Measurements from ENCODE around the gene RBM17.
A peak's percentile ranks its signal among the peaks of the same experiment; 100 is the strongest.
"Not testable (repeated sequence)": the region's sequence is repeated elsewhere in the genome, so short reads cannot be mapped to it uniquely, and the experiment has no call there.

The RBM17 gene

DNA sequence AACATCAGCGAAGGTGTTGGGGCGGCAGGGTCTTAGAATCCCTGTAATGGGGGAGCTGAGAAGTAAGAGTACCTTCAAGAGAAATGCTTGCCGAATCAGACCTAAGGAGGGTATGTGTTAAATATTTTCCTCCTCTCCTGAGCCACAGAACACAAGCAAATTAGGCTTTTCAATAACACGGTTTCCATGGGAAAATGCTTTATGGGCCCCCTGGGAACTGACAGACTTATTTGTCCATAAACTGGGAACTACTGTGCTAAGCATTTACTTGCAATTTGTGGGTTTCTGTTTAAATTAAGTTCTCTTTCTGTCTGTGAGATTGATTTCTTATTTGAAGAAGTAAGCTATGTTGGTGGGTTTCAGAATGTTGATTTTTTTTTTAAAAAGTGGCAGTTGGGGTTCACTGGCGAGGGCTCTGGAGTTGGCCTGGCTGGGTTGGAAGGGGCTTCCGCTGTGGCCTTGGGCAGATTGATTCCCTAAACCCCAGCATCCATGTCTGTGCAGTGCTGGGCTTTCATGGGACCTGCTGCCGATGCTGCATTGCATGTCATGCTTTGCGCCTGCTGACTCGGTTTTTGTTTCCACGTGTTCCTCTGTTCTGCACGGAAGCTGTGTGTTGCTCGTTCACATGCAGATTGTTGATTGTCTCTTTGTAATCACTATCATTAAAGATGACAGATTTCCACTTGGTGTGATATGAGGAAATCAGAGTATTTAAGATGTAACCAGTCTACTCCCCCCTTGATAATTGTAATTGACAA lies 7.2 kb downstream of the RBM17 start:
- Mint-ChIP-seq H3K27ac (ENCODE audit: low read depth) (no peak overlapping the region), H3K36me3 (ENCODE audit: insufficient read depth) (peaks cover 35% of the 10 kb centered on the region), H3K9me3 (no peaks in the 10 kb centered on the region), H3K4me1 (peaks cover 56% of the 10 kb centered on the region), H3K4me3 (no peak overlapping the region), H3K27me3 (no peaks in the 10 kb centered on the region)
- DNase-seq (ENCODE audit: low spot score in 2 of 2): no peak
- no peak for ATAC-seq (replicated peaks; ENCODE audit: extremely low read depth, poor library complexity, severe bottlenecking)

DNA sequence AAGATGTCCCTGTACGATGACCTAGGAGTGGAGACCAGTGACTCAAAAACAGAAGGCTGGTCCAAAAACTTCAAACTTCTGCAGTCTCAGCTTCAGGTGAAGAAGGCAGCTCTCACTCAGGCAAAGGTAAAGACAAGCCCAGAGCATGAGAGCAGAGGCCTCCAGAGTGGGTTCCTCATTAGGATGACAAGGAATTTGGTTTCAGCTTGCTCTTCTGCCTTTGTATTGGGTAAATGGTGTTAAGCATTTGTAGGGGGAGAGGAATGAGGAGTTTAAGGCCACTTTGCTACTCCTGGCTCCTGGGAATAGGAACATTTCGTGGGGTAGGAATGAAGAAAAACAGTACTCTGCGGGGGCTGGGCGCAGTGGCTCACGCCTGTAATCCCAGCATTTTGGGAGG lies 8.2 kb downstream of the RBM17 start:
- no peak for ATAC-seq (replicated peaks; ENCODE audit: extremely low read depth, poor library complexity, severe bottlenecking)
- peaks cover 50% of the 10 kb centered on the region for H3K4me1 Mint-ChIP-seq
- no peaks in the 10 kb centered on the region for H3K27me3 Mint-ChIP-seq
- peaks cover 38% of the 10 kb centered on the region for H3K36me3 Mint-ChIP-seq (ENCODE audit: insufficient read depth)
- DNase-seq (ENCODE audit: low spot score in 2 of 2): no peak
- no peak overlapping the region for H3K4me3 Mint-ChIP-seq
- H3K27ac Mint-ChIP-seq (ENCODE audit: low read depth): no peak overlapping the region
- H3K9me3 Mint-ChIP-seq: no peaks in the 10 kb centered on the region

DNA sequence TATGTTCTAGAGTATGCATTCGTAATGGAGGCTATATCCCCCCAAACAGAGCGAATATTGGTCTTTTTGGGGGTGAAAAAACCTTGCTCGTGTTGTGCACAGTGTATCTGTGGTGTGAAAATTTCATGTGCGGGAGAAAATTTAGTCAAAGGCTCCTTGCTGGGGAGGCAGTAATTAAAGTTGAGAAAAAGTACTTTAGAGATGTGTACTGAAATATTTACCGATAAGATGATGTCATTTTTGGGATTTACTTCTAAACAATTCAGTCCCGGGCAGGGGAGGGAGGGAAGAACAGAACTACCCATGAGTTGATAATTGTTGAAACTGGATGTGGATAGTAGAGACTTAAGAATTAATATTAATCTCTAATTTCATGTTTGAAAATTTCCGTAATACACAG lies 9.3 kb downstream of the RBM17 start:
- Mint-ChIP-seq H3K4me1 (peaks cover 43% of the 10 kb centered on the region), H3K4me3 (no peak overlapping the region), H3K27me3 (no peaks in the 10 kb centered on the region), H3K9me3 (no peaks in the 10 kb centered on the region), H3K36me3 (ENCODE audit: insufficient read depth) (peaks cover 41% of the 10 kb centered on the region), H3K27ac (ENCODE audit: low read depth) (no peak overlapping the region)
- DNase-seq (ENCODE audit: low spot score in 2 of 2) (no peak), ATAC-seq (replicated peaks; ENCODE audit: extremely low read depth, poor library complexity, severe bottlenecking) (no peak)

DNA sequence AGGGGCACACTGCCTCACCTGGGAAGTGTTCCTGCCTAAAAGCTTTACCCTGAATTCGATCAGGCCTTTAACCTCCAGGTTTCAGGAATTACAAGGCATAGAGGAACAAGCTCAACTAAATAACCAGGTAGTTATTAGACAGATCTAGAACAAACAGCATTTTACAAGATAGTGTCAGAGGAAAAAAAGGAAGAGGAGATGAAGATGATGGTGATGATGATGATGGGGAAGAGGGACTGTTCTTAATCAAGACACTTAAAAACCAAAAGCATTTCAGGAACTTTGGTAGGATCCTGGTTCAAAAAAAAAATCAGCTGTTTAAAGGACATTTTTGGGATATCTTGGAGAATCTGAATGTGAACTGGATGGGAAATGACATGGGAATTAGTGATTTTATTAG lies 11.5 kb downstream of the RBM17 start:
- peaks cover 42% of the 10 kb centered on the region for H3K36me3 Mint-ChIP-seq (ENCODE audit: insufficient read depth)
- peak overlapping the region; percentile 52 for H3K27ac Mint-ChIP-seq (ENCODE audit: low read depth)
- peaks cover 29% of the 10 kb centered on the region for H3K4me1 Mint-ChIP-seq
- ATAC-seq (replicated peaks; ENCODE audit: extremely low read depth, poor library complexity, severe bottlenecking) (no peak), DNase-seq (ENCODE audit: low spot score in 2 of 2) (no peak)
- H3K27me3 Mint-ChIP-seq: no peaks in the 10 kb centered on the region
- no peaks in the 10 kb centered on the region for H3K9me3 Mint-ChIP-seq
- no peak overlapping the region for H3K4me3 Mint-ChIP-seq

DNA sequence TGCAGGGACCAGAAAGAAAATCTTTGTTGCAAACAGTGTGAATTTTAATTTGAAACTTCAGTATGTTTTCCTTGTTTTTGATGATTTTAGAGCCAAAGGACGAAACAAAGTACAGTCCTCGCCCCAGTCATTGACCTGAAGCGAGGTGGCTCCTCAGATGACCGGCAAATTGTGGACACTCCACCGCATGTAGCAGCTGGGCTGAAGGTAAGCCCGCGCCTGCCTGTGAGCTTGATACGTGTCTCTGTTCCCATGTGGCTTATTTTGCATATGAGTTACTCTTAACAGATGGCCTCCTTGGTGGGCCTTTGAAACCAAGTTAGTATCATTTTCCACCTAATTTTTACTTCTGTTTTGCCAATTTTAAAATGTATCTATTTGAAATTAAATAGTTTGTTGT lies 12.3 kb downstream of the RBM17 start:
- H3K27ac Mint-ChIP-seq (ENCODE audit: low read depth): no peak overlapping the region
- H3K27me3 Mint-ChIP-seq: no peaks in the 10 kb centered on the region
- no peak for ATAC-seq (replicated peaks; ENCODE audit: extremely low read depth, poor library complexity, severe bottlenecking)
- peaks cover 26% of the 10 kb centered on the region for H3K4me1 Mint-ChIP-seq
- H3K36me3 Mint-ChIP-seq (ENCODE audit: insufficient read depth): peaks cover 44% of the 10 kb centered on the region
- no peak overlapping the region for H3K4me3 Mint-ChIP-seq
- H3K9me3 Mint-ChIP-seq: no peaks in the 10 kb centered on the region
- no peak for DNase-seq (ENCODE audit: low spot score in 2 of 2)

DNA sequence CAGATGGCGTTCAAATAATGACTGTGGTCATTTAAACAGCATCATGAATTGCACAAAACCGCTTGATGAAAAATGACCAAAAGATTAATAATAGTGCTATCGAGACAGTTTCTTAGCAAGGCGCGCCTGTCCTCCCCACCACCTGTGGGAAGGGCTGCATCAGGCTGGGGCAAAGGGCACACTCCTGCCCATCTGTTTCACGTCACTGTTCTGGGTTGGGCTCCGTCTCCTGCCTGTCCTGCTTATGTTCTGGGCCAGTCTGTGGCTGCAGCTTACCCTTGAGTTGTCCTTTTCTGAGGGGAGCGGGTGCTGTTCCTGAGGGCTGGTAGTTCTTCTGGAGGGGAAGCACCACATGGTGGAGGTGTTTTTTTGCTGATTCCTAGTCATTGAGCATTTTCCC lies 13.3 kb downstream of the RBM17 start:
- H3K36me3 Mint-ChIP-seq (ENCODE audit: insufficient read depth): peaks cover 41% of the 10 kb centered on the region

DNA sequence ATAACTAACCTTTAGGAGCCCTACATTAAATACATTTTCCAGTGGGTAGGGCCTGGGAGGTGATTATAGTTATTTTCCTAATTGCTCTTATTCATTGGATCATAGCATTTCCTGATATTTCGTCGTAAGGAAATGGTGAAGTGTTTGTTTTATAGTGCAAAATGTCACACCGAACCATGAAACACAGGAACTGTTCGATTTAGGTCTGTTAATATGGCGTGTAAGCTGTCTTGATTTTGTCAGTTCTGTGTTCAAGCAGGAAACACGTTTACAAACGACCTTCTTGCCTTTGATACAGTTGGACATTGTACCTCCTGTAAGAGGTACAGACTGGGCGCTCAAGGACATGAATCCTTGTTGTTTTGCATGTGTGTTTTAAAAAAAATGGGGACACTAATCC lies 14.8 kb downstream of the RBM17 start:
- Mint-ChIP-seq H3K4me1 (peaks cover 17% of the 10 kb centered on the region), H3K27ac (ENCODE audit: low read depth) (no peak overlapping the region), H3K36me3 (ENCODE audit: insufficient read depth) (peaks cover 38% of the 10 kb centered on the region), H3K9me3 (no peaks in the 10 kb centered on the region), H3K4me3 (no peak overlapping the region), H3K27me3 (no peaks in the 10 kb centered on the region)
- ATAC-seq (replicated peaks; ENCODE audit: extremely low read depth, poor library complexity, severe bottlenecking): no peak
- DNase-seq (ENCODE audit: low spot score in 2 of 2): no peak

More for the DNA sequence above, 13.3 kb downstream of the RBM17 start:
- DNase-seq (ENCODE audit: low spot score in 2 of 2) (no peak), ATAC-seq (replicated peaks; ENCODE audit: extremely low read depth, poor library complexity, severe bottlenecking) (no peak)
- no peak overlapping the region for H3K4me3 Mint-ChIP-seq
- H3K4me1 Mint-ChIP-seq: peaks cover 22% of the 10 kb centered on the region
- no peaks in the 10 kb centered on the region for H3K27me3 Mint-ChIP-seq
- no peak overlapping the region for H3K27ac Mint-ChIP-seq (ENCODE audit: low read depth)
- H3K9me3 Mint-ChIP-seq: no peaks in the 10 kb centered on the region

DNA sequence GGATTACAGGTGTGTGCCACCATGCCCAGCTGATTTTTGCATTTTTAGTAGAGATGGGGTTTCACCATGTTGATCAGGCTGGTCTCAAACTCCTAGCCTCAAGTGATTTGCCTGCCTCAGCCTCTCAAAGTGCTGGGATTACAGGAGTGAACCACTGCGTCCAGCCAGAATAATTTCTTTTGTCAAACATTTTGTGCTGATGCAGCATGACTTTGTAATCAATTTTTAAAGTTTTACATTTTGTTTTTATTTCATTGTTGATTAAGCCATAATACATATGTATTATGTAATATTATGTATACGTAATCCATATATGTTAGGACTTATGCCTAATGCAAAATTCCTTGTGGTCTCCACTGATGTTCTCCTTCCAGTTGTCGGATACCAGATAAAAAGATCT lies 18.8 kb downstream of the RBM17 start:
- not testable (repeated sequence) for H3K27ac Mint-ChIP-seq (ENCODE audit: low read depth); DNase-seq (ENCODE audit: low spot score in 2 of 2); H3K4me3 Mint-ChIP-seq; ATAC-seq (replicated peaks; ENCODE audit: extremely low read depth, poor library complexity, severe bottlenecking); H3K27me3 Mint-ChIP-seq; H3K9me3 Mint-ChIP-seq
- Mint-ChIP-seq H3K4me1 (peaks cover 19% of the 10 kb centered on the region), H3K36me3 (ENCODE audit: insufficient read depth) (peaks cover 45% of the 10 kb centered on the region)

DNA sequence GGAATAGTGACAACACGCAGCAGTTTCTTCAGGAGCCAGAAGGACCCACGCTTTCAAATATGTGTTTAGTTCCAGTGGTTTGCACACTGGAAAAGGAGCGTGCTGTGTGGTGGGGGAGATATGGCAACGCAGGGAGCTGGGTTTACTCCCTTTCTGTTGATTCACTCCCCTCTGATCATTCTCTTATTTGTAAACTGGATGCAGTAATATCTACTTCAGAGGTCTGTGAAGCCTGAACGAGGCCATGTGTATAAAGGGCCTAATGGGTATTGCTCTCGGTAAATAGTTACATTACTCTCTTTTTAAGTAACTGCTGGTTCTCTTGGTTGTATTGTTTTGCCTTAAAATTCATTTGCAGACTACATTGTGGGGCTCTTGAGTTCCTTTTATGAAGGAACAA lies 19.2 kb downstream of the RBM17 start:
- peaks cover 48% of the 10 kb centered on the region for H3K36me3 Mint-ChIP-seq (ENCODE audit: insufficient read depth)
- no peaks in the 10 kb centered on the region for H3K27me3 Mint-ChIP-seq
- ATAC-seq (replicated peaks; ENCODE audit: extremely low read depth, poor library complexity, severe bottlenecking) (no peak), DNase-seq (ENCODE audit: low spot score in 2 of 2) (no peak)
- H3K27ac Mint-ChIP-seq (ENCODE audit: low read depth): no peak overlapping the region
- H3K9me3 Mint-ChIP-seq: no peaks in the 10 kb centered on the region
- H3K4me1 Mint-ChIP-seq: peaks cover 19% of the 10 kb centered on the region
- H3K4me3 Mint-ChIP-seq: no peak overlapping the region

DNA sequence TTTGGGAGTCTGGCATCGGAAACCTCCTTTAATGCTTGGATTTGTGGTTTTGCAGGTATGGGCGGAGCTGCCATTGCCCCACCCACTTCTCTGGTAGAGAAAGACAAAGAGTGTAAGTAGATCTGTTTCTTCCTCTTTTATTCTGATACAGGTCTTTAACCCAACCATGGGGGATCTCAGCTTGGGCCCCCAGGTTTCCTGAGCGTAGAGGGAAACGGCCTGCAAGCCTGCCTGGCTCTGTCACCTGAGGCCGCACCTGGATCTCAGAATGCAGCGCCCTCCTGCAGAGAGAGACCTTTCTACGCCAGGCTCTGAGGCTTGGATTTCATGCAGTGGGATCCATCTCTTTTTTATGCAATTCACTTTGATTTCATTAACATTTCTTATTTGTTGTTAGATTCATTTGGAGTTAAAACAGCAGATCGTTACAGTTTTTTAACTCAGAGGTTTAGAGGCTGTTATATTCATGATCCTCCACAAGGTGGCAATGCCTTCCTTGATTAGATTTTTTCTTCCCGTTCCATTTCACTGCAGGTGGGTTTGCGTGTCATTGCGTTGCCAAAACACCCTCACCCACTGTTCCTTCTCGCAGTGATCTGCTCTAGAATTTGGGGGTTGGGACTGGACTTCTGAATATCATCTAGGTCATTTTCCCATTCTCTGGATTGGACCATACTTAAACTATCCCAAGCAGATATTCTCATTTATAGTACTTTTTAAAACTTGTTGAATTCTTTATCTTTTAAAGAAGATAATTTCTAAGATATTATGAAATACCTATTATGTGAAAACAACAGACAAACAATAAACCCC lies 20.0 kb downstream of the RBM17 start:
- ATAC-seq (replicated peaks; ENCODE audit: extremely low read depth, poor library complexity, severe bottlenecking) (peak; percentile 32), DNase-seq (ENCODE audit: low spot score in 2 of 2) (no peak)
- H3K4me1 Mint-ChIP-seq: peaks cover 19% of the 10 kb centered on the region
- no peaks in the 10 kb centered on the region for H3K27me3 Mint-ChIP-seq
- H3K27ac Mint-ChIP-seq (ENCODE audit: low read depth): peak overlapping the region; percentile 25
- peaks cover 52% of the 10 kb centered on the region for H3K36me3 Mint-ChIP-seq (ENCODE audit: insufficient read depth)
- H3K9me3 Mint-ChIP-seq: no peaks in the 10 kb centered on the region
- H3K4me3 Mint-ChIP-seq: no peak overlapping the region

DNA sequence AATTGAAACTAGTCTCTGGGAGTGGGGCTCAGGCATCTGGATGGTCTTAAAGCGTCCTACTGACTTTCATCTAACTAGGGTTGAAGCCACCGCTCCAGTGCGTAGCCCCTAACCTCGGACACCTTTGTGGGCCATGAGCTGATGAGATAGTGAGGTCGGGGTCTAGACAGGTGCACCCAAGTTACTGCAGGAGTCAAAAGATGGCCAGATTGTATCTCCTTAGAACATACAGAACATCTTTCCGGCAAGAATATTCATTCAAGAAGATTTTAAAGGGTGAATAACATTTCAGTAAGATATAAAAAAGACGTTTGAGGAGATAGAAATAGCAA lies 20.6 kb downstream of the RBM17 start:
- no peak for DNase-seq (ENCODE audit: low spot score in 2 of 2)
- H3K27me3 Mint-ChIP-seq: no peaks in the 10 kb centered on the region
- peaks cover 57% of the 10 kb centered on the region for H3K36me3 Mint-ChIP-seq (ENCODE audit: insufficient read depth)
- no peak for ATAC-seq (replicated peaks; ENCODE audit: extremely low read depth, poor library complexity, severe bottlenecking)
- no peaks in the 10 kb centered on the region for H3K9me3 Mint-ChIP-seq
- H3K4me3 Mint-ChIP-seq: no peak overlapping the region
- peak overlapping the region; percentile 25 for H3K27ac Mint-ChIP-seq (ENCODE audit: low read depth)
- peaks cover 19% of the 10 kb centered on the region for H3K4me1 Mint-ChIP-seq

DNA sequence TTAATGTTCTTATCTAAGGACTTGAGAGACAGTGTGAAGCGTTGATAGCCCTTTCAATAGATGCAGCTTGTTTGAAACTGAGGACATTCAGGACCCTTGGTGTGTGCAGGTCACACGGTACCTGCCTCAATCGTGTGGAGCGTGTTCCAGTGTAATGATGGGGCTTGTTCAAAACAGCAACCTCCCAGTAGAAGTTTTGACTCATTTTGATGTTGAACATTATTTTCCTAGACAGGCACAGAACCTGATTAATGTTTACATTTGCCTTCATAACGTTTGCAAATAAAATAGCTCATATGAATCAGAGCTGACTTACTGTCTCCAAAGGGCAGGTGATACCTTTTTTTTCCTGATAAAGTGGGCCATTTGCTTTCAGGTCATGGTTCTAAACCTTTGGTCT lies 21.3 kb downstream of the RBM17 start:
- H3K9me3 Mint-ChIP-seq: no peaks in the 10 kb centered on the region
- DNase-seq (ENCODE audit: low spot score in 2 of 2) (no peak), ATAC-seq (replicated peaks; ENCODE audit: extremely low read depth, poor library complexity, severe bottlenecking) (no peak)
- peaks cover 19% of the 10 kb centered on the region for H3K4me1 Mint-ChIP-seq
- no peaks in the 10 kb centered on the region for H3K27me3 Mint-ChIP-seq
- peaks cover 59% of the 10 kb centered on the region for H3K36me3 Mint-ChIP-seq (ENCODE audit: insufficient read depth)
- no peak overlapping the region for H3K4me3 Mint-ChIP-seq
- H3K27ac Mint-ChIP-seq (ENCODE audit: low read depth): peak overlapping the region; percentile 25

DNA sequence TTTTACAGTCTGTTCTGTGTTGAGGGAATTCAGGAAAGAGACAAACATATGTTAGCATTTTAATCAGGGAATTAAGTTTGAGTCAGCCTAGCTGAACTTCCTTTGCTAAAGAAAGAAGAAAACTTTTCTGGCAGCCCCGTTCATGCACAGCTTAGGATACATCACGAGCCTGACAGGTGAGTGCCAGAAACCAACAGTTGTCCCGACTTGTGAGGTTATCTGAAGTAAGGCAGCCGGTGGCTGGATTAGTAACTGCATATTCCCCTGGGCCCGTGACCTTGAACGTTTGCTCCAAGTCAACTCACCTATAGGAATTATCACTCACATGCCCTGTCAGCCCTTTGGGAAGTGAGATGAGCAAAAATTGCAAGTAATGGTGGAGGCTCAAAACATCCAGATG lies 24.1 kb downstream of the RBM17 start:
- DNase-seq (ENCODE audit: low spot score in 2 of 2) (no peak), ATAC-seq (replicated peaks; ENCODE audit: extremely low read depth, poor library complexity, severe bottlenecking) (no peak)
- no peaks in the 10 kb centered on the region for H3K27me3 Mint-ChIP-seq
- no peaks in the 10 kb centered on the region for H3K9me3 Mint-ChIP-seq
- H3K4me3 Mint-ChIP-seq: no peak overlapping the region
- H3K36me3 Mint-ChIP-seq (ENCODE audit: insufficient read depth): peaks cover 61% of the 10 kb centered on the region
- no peak overlapping the region for H3K27ac Mint-ChIP-seq (ENCODE audit: low read depth)
- H3K4me1 Mint-ChIP-seq: peaks cover 19% of the 10 kb centered on the region
